Measurements from ENCODE around the gene CYP24A1. TPM values are rescaled to one million over a fixed set of nuclear protein-coding genes. Genes with fewer than 3 reads are reported as not detected.

CYP24A1 gene
- total RNA-seq, 4 donors from 2014 or later: 0.20 TPM; not detected in 3

GRCh38 chr20:54170963-54171362 lies 2.8 kb downstream of the CYP24A1 start:
- no peaks in the 10 kb centered on the region for H3K36me3 ChIP-seq
- peaks cover 0 to 10% of the 10 kb centered on the region in 2 donors for H3K4me1 ChIP-seq
- in situ Hi-C loops (cut with MboI; ENCODE audit: low sequenced_read_pairs in 4 of 4): no loop called here
- intact Hi-C loops (cut with DNase I; ENCODE audit: low total_unique reads): no loop called here
- no peak overlapping the region for H3K27ac ChIP-seq
- ATAC-seq (no peak), DNase-seq (no peak)
- H3K27me3 ChIP-seq: peaks cover 51 to 66% (median 55%) of the 10 kb centered on the region in 3 donors
- H3K9me3 ChIP-seq: no peaks in the 10 kb centered on the region
- no peak for TF ChIP-seq CTCF (IDR thresholded peaks at IDR 0.05 in 4 of 5, conservative IDR thresholded peaks at IDR 0.05 in 1 of 5)
- TF ChIP-seq POLR2A (IDR thresholded peaks at IDR 0.05): no peak
- H3K4me3 ChIP-seq: no peak overlapping the region

DNA sequence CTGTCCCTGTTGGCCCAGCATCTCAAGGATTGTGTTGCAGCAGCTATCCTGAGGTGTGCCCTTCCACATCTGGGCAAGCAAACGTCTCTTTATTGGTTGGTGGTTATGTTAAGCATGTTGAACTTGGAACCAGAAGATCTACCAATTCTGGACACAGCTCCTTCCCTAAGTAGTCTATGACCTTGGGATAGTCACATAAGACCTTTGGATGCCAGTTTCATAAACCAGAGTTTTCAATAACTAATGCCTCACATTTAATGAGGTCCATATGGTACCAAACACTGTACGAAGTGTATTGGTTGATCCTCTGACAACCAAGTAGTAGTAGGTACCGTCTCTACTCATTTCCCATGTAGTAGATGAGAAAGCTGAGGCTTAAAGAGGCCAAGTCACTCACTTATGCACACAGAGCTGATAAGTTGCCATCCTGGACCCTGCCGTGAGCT lies 3.7 kb downstream of the CYP24A1 start:
- ATAC-seq: no peak
- DNase-seq: no peak
- H3K4me1 ChIP-seq: peaks cover 0 to 10% of the 10 kb centered on the region in 2 donors
- H3K36me3 ChIP-seq: no peaks in the 10 kb centered on the region
- no peak overlapping the region for H3K27ac ChIP-seq
- intact Hi-C loops (cut with DNase I; ENCODE audit: low total_unique reads) (no loop called here), in situ Hi-C loops (cut with MboI; ENCODE audit: low sequenced_read_pairs in 4 of 4) (no loop called here)
- no peak overlapping the region for H3K4me3 ChIP-seq
- H3K9me3 ChIP-seq: no peaks in the 10 kb centered on the region
- TF ChIP-seq POLR2A (IDR thresholded peaks at IDR 0.05) (no peak), CTCF (IDR thresholded peaks at IDR 0.05 in 4 of 5, conservative IDR thresholded peaks at IDR 0.05 in 1 of 5) (no peak)
- peaks cover 49 to 60% (median 50%) of the 10 kb centered on the region in 3 donors for H3K27me3 ChIP-seq

DNA sequence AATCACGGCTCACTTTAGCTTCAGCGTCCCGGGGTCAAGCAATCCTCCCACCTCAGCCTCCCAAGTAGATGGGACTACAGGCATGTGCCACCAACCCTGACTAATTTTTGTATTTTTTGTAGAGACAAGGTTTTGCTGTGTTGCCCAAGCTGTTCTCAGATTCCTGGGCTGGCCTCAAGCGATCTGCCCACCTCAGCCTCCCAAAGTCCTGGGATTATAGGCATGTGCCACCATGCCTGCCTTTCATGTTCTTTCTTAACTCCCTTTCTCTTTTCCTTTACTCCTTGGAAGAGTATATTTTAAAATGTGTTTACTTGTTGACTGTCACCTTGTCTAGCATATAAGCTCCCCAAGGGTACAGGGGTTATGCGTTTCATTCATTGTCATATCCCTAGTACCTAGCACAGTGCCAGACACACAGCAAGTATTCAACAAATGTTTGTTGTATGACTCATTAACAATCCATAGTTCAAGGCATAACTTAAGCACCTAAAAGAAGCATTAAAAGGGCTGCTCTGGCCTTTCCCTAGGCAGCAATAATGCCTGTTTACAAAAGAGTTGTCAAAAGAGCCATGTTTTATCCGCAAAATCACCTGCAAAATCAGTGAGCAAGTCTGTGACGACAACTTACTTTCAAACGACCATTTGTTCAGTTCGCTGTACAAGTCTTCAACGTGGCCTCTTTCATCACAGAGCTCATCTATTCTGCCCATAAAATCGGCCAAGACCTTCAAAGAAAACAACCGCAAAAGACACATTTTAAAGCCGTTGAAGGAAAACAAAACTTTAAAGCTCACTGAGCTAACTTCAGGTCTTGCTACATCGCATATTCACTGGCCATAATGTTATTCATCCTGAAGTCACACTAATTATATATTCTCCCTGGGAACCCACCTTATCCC lies 4.6 kb downstream of the CYP24A1 start:
- intact Hi-C loops (cut with DNase I; ENCODE audit: low total_unique reads) (no loop called here), in situ Hi-C loops (cut with MboI; ENCODE audit: low sequenced_read_pairs in 4 of 4) (no loop called here)
- H3K27me3 ChIP-seq: peaks cover 41 to 53% (median 44%) of the 10 kb centered on the region in 3 donors
- no peaks in the 10 kb centered on the region for H3K36me3 ChIP-seq
- H3K4me3 ChIP-seq: no peak overlapping the region
- no peaks in the 10 kb centered on the region for H3K9me3 ChIP-seq
- H3K4me1 ChIP-seq: peaks cover 0 to 10% of the 10 kb centered on the region in 2 donors
- TF ChIP-seq POLR2A (IDR thresholded peaks at IDR 0.05): no peak
- no peak for TF ChIP-seq CTCF (IDR thresholded peaks at IDR 0.05 in 4 of 5, conservative IDR thresholded peaks at IDR 0.05 in 1 of 5)
- H3K27ac ChIP-seq: no peak overlapping the region
- DNase-seq: no peak
- no peak for ATAC-seq

DNA sequence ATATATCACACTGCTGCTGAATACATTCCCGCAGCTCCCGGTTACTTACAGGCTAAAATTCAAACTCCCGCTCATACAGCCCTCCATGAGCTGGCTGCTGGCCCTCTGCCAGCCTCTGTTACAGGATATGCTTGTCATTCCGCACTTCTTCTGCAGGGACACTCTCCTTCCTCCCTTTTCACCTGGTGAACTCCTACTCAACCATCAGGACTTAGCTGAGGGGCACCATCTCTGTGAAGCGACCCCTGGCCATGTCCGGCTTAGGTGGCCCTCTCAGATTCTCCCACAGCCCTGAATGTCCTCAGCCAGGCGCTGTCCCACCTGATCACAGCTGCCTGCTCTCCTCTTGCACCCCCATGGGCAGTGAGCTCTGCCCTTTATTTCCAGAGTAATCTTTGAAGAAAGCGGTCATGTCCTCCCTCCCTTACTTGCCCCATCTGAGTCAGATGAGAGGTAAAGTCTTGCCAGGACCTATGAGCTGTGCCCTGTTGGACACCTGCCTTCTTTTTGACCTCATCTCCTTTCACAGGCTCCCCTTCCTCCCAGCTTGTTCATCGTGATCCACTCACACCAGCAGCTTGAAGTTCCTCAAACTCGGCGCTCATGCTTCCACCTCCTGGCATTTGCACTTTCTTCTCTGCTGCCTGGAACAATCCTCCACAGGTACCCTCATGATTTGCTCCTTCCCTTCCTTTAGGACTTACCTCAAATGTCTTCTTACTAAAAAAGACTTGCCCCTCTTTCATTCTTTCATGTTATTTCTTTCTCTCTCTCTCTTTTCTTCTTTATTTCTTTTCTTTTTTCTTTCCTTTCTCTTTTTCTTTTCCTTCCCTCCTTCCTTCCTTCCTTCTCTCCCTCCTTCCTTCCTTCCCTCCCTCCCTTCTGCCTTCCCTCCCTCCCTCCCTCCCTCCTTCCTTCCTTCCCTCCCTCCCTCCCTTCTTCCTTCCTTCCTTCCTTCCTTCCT lies 5.6 kb downstream of the CYP24A1 start:
- no peak for TF ChIP-seq POLR2A (IDR thresholded peaks at IDR 0.05)
- TF ChIP-seq CTCF (IDR thresholded peaks at IDR 0.05 in 4 of 5, conservative IDR thresholded peaks at IDR 0.05 in 1 of 5): no peak

More for the DNA sequence above, 5.6 kb downstream of the CYP24A1 start:
- H3K27ac ChIP-seq: no peak overlapping the region
- no peak for DNase-seq
- H3K4me3 ChIP-seq: no peak overlapping the region
- H3K9me3 ChIP-seq: no peaks in the 10 kb centered on the region
- in situ Hi-C loops (cut with MboI; ENCODE audit: low sequenced_read_pairs in 4 of 4): no loop called here
- intact Hi-C loops (cut with DNase I; ENCODE audit: low total_unique reads): no loop called here
- no peaks in the 10 kb centered on the region for H3K36me3 ChIP-seq
- ATAC-seq: no peak
- peaks cover 31 to 44% (median 33%) of the 10 kb centered on the region in 3 donors for H3K27me3 ChIP-seq
- H3K4me1 ChIP-seq: peaks cover 0 to 7% of the 10 kb centered on the region in 2 donors
